PFSK-1 (cell line): ENCODE measurements around the gene NUDT22.

Experiments
- FOXP2 ChIP-seq: optimal IDR thresholded peaks from 2 replicates; pipeline ENCODE3; 2011; ENCODE audit warnings: borderline replicate concordance, control low read depth, inconsistent platforms; ENCODE audit not compliant: insufficient read depth; ENCODE audit errors: extremely low read length, extremely low read depth
- POLR2AphosphoS5 ChIP-seq: IDR thresholded peaks from 2 replicates; pipeline ENCODE4 v1.6.1; 2012; ENCODE audit warnings: low read depth, mild to moderate bottlenecking, control low read depth, low read length, moderate library complexity
- SIN3A ChIP-seq: IDR thresholded peaks from 2 replicates; pipeline ENCODE4 v1.6.1; 2012; ENCODE audit warnings: mild to moderate bottlenecking, low read length, moderate library complexity, borderline replicate concordance; ENCODE audit not compliant: insufficient read depth
- TAF1 ChIP-seq: IDR thresholded peaks from 2 replicates; pipeline ENCODE4 v1.6.1; 2012; ENCODE audit warnings: low read length, control low read depth, borderline replicate concordance; ENCODE audit not compliant: insufficient read depth
- TF ChIP-seq, protein P1 (sequence below), 2 experiments: IDR thresholded peaks; 2 replicates each; pipeline versions ENCODE4 v1.6.1 to v1.8.0; 2011 to 2012; ENCODE audit warnings: low read depth in 2 of 2, low read length in 2 of 2, control low read depth in 1 of 2, inconsistent platforms in 1 of 2, mild to moderate bottlenecking in 1 of 2, moderate library complexity in 1 of 2; ENCODE audit not compliant: insufficient read depth in 1 of 2

DNA sequence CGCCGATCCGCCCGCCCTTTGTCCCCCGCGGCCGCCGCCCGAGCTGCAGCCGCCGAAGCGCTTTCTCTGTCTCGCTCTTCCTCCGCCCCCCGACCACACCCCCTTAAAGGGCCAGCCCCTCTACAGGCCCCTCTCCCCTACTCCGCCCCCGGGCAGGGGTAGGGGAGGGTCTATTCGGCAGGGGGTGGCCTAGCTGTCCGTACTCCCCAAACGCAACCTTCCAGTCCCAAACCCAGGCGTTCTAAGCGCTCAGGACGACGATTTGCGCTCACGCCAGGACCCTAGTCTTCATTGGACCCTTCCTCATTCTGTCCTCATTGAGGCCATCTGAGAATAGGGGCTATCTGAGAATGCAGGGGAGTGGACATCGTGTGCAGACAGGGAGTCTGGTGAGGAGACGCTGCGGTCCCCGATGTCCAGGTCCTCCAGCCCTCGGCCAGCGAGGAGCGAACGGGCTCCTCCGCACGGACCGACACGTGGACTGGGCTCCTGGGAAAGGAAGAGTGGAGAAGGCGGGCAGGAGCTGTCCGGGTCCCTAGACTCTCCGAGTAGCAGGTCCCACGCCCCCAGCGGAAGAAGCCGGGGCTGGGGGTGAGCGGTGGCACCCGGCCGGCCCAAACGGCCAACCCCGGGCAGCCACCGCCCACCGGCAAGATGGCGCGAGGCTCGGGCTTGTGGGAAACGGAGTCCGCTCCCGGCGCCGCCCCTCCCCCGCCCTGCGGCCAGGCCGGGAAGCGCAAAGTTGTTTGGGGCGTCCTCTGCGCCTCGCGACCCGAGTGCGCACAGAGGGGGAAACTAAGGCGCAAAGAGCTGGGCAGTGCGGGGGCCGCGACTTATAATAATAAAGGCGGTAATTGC is 21.0 kb downstream of the NUDT22 start, which contains the start of gene PPP1R14B:
- TF ChIP-seq TAF1, result no peak
- no peak; the same call in 1 of the 2 replicates for TF ChIP-seq POLR2AphosphoS5
- peak; percentile 31; the same call in 1 of the 2 replicates for TF ChIP-seq SIN3A
- TF ChIP-seq, protein P1, sequence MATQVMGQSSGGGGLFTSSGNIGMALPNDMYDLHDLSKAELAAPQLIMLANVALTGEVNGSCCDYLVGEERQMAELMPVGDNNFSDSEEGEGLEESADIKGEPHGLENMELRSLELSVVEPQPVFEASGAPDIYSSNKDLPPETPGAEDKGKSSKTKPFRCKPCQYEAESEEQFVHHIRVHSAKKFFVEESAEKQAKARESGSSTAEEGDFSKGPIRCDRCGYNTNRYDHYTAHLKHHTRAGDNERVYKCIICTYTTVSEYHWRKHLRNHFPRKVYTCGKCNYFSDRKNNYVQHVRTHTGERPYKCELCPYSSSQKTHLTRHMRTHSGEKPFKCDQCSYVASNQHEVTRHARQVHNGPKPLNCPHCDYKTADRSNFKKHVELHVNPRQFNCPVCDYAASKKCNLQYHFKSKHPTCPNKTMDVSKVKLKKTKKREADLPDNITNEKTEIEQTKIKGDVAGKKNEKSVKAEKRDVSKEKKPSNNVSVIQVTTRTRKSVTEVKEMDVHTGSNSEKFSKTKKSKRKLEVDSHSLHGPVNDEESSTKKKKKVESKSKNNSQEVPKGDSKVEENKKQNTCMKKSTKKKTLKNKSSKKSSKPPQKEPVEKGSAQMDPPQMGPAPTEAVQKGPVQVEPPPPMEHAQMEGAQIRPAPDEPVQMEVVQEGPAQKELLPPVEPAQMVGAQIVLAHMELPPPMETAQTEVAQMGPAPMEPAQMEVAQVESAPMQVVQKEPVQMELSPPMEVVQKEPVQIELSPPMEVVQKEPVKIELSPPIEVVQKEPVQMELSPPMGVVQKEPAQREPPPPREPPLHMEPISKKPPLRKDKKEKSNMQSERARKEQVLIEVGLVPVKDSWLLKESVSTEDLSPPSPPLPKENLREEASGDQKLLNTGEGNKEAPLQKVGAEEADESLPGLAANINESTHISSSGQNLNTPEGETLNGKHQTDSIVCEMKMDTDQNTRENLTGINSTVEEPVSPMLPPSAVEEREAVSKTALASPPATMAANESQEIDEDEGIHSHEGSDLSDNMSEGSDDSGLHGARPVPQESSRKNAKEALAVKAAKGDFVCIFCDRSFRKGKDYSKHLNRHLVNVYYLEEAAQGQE (IDR thresholded peaks at IDR 0.05; ENCODE audit: insufficient read depth in 1 of 2, low read depth in 2 of 2, low read length in 2 of 2), result no peak
- TF ChIP-seq FOXP2, result no peak
